ENCODE results near the gene PTPRN2.

- TF ChIP-seq CTCF (conservative IDR thresholded peaks at IDR 0.05 in 1 of 2, IDR thresholded peaks at IDR 0.05 in 1 of 2; ENCODE audit: extremely low read depth in 1 of 2, insufficient read depth in 1 of 2, low read depth in 1 of 2, low read length in 2 of 2): no peak
- TF ChIP-seq EZH2 (IDR thresholded peaks at IDR 0.05; ENCODE audit: borderline replicate concordance, low read length): no peak
Observed at GRCh38 chr7:157523371-157523765, 1064.3 kb downstream of the PTPRN2 start.

Measured in mammary epithelial cell (primary cell).